ENCODE data around the gene SLIT3.

DNA sequence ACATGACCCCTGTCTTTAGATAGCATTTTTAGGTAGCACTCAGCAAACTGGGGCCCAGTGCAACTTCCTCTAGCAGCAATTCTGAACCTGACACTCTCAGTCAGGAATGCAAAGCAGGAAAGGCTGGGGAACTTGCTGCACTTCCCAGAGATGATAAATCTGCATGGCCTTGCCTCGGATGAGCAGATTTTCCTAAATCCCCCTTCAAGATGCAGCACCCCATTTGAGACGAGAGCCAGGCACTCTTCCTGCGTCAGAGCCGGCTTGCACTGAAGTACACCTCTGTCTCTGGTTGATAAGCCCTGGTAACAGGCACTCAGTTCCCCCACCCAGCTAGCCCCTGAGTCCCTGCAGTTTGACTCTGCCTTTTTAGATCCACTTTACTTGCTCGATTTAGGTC lies 425.1 kb downstream of the SLIT3 start:
- TF ChIP-seq, protein P1, sequence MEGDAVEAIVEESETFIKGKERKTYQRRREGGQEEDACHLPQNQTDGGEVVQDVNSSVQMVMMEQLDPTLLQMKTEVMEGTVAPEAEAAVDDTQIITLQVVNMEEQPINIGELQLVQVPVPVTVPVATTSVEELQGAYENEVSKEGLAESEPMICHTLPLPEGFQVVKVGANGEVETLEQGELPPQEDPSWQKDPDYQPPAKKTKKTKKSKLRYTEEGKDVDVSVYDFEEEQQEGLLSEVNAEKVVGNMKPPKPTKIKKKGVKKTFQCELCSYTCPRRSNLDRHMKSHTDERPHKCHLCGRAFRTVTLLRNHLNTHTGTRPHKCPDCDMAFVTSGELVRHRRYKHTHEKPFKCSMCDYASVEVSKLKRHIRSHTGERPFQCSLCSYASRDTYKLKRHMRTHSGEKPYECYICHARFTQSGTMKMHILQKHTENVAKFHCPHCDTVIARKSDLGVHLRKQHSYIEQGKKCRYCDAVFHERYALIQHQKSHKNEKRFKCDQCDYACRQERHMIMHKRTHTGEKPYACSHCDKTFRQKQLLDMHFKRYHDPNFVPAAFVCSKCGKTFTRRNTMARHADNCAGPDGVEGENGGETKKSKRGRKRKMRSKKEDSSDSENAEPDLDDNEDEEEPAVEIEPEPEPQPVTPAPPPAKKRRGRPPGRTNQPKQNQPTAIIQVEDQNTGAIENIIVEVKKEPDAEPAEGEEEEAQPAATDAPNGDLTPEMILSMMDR (conservative IDR thresholded peaks at IDR 0.05; ENCODE audit: low read depth in 2 of 2) = no peak
- TF ChIP-seq EZH2 (IDR thresholded peaks at IDR 0.05; ENCODE audit: low read depth, unreplicated experiment) (no peak), ZNF331 (CRISPR knock-in tag; IDR thresholded peaks at IDR 0.05; ENCODE audit: low read depth) (no peak), POLR2AphosphoS5 (IDR thresholded peaks at IDR 0.05; ENCODE audit: low read depth) (no peak), CREB1 (CRISPR knock-in tag; IDR thresholded peaks at IDR 0.05; ENCODE audit: low read depth) (no peak)
- TF ChIP-seq, protein P2, sequence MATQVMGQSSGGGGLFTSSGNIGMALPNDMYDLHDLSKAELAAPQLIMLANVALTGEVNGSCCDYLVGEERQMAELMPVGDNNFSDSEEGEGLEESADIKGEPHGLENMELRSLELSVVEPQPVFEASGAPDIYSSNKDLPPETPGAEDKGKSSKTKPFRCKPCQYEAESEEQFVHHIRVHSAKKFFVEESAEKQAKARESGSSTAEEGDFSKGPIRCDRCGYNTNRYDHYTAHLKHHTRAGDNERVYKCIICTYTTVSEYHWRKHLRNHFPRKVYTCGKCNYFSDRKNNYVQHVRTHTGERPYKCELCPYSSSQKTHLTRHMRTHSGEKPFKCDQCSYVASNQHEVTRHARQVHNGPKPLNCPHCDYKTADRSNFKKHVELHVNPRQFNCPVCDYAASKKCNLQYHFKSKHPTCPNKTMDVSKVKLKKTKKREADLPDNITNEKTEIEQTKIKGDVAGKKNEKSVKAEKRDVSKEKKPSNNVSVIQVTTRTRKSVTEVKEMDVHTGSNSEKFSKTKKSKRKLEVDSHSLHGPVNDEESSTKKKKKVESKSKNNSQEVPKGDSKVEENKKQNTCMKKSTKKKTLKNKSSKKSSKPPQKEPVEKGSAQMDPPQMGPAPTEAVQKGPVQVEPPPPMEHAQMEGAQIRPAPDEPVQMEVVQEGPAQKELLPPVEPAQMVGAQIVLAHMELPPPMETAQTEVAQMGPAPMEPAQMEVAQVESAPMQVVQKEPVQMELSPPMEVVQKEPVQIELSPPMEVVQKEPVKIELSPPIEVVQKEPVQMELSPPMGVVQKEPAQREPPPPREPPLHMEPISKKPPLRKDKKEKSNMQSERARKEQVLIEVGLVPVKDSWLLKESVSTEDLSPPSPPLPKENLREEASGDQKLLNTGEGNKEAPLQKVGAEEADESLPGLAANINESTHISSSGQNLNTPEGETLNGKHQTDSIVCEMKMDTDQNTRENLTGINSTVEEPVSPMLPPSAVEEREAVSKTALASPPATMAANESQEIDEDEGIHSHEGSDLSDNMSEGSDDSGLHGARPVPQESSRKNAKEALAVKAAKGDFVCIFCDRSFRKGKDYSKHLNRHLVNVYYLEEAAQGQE (IDR thresholded peaks at IDR 0.05; ENCODE audit: unreplicated experiment) = no peak

All from GM23338 (cell line).